NOMO-1 treated with dmso at 0.1 percent for 144 hours (cell line): ENCODE measurements around the gene TYK2.

Experiments used
- DNase-seq: peaks from one replicate; lab custom pipeline; 2025; ENCODE audit not compliant: unreplicated experiment; lab: John Stamatoyannopoulos, UW

TYK2 gene

GRCh38 chr19:10316229-10317044, 63.9 kb downstream of the TYK2 start:
- no peak for DNase-seq

DNA sequence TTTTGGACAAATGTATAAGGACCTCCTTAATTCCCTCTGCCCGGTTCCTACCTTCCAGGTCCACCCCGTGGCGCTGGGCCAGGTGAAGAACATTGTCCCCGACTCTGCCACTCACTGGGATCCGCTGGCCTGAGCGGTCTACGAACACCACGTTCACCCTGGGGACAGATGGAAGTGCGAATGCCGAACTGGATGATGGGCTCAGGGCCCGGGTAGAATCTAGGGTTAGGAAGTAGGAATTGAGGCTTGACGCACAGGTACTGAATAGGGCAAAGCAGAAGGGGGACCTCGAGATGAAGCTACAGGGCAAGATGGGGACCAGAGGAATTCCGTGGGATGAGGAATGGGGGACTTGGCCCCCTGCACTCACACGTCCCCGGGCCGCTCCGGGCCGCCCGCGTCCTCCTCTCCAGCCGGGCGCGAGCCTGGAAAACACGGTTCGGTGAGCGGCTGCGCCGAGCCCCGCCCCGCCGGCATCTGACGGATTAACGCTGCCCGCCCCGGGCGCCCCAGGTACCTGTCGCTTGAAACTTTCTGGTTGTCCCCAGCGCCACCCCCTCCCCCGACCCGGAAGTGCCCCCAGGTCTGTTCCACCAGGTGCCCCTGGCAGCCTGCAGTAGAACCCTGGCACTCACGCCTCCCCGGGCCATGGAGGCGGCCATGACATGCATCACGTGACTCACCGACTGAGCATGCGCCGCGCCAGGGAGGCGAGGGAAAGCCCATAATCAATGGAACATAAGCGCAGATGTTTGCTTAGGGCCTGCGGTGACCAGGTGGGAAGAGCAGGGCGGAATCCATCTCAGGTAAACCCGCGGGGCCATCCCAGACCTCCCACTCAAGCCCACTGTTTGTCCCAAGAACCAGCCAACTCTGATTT, 64.8 kb downstream of the TYK2 start, which contains the start of gene FDX2:
TSS of gene FDX2 (minus strand) at position 681 of the 880 bp plus-strand sequence. CDS start at position 662, 19 bp downstream.
- DNase-seq, result peak; percentile 32

DNA sequence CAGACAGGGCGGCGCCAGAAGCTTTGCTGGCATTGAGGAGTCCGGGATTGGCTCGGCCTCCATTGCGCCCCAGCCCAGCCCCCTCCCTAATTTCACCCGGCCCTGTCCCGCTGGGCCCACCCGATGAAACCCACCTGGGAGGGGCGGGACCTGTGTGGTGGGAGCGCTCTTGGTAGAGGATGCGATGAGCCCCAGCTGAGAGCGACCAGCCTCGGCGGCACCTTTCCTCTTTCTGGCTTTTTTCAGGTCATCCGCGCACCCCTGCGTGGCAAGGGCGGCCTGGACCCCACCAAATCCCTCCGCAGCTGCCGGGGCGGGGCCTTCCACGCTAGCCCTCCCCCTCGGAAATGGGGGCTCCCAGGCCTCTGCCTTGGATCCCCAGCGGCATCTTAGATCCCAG, 70.9 kb downstream of the TYK2 start, which contains the start of gene ZGLP1:
TSS of gene ZGLP1 (minus strand) at position 393 of the 400 bp plus-strand sequence.
- no peak for DNase-seq

DNA sequence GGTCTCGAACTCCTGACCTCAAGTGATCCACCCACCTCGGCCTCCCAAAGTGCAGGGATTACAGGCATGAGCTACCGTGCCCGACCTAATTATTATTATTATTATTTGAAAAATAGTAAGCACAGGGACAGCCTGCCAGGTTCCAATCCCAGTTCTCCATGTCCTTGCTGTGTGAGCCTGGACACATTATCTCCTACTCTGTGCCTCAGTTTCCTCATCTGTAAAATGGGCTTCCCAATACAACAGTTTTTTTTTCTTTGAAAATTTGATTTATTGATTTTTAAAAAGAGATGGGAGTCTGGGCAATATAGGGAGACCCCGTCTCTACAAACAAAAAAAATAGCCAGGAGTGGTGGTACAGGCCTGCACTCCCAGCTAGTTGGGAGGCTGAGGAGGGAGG, 74.0 kb downstream of the TYK2 start:
- DNase-seq, result no peak

GRCh38 chr19:10305139-10305806, 75.1 kb downstream of the TYK2 start:
- DNase-seq, result peak; percentile 18
